ENCODE measurements around the gene RPGRIP1L. TPM values are rescaled to one million over a fixed set of nuclear protein-coding genes. Genes with fewer than 3 reads are reported as not detected.
A peak's percentile ranks its signal among the peaks of the same experiment; 100 is the strongest.

The RPGRIP1L gene
- polyA plus RNA-seq, 1 donor (not counting 4 experiments of a cell fraction or from before 2014, with no cell fraction given), result 11.6 TPM

DNA sequence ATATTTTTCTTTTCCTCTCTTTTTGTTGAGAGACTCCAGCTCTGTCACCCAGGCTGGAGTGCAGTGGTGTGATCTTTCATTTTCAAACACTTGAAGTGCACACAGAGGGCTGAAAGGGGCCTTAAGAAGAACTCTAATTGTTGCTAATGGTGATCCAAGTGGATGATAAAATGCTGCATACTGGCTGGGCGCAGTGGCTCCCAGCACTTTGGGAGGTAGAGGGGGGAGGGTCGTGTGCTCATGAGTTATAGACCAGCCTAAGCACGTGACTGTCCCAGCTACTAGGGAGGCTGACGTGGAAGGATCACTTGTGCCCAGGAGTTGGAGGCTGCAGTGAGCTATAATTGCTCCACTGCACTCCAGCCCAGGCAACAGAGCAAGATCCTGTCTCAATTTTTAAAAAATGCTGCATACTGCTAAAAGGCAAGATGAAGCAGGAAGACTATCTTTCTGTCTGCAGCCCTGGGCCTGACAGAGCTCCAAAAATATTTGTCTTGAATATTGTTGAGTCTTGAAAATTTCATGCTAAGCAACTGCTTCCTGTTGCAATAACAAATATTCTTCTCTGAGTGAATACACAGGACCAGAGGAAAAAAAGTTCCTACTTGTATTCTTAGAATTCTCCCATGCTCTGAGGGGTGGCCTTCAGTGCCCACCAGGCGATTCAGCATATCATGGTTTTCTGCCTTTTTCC is 137.0 kb downstream of the RPGRIP1L start:
- no peak for DNase-seq (ENCODE audit: low read depth, low spot score)
- no peak overlapping the region for H3K4me3 ChIP-seq (ENCODE audit: control insufficient read depth in 2 of 3, extremely low read depth in 1 of 3, insufficient read depth in 2 of 3, low read depth in 1 of 3, low read length in 3 of 3)
- H3K27ac ChIP-seq (ENCODE audit: control insufficient read depth, insufficient read depth, low read length), result no peak overlapping the region
- H2AFZ ChIP-seq (ENCODE audit: control insufficient read depth, low read length), result no peak overlapping the region
- H3K36me3 ChIP-seq (ENCODE audit: control insufficient read depth in 2 of 2, extremely low read depth in 1 of 2, insufficient read depth in 2 of 2, low read length in 2 of 2), result no peaks in the 10 kb centered on the region
- TF ChIP-seq, protein P1, sequence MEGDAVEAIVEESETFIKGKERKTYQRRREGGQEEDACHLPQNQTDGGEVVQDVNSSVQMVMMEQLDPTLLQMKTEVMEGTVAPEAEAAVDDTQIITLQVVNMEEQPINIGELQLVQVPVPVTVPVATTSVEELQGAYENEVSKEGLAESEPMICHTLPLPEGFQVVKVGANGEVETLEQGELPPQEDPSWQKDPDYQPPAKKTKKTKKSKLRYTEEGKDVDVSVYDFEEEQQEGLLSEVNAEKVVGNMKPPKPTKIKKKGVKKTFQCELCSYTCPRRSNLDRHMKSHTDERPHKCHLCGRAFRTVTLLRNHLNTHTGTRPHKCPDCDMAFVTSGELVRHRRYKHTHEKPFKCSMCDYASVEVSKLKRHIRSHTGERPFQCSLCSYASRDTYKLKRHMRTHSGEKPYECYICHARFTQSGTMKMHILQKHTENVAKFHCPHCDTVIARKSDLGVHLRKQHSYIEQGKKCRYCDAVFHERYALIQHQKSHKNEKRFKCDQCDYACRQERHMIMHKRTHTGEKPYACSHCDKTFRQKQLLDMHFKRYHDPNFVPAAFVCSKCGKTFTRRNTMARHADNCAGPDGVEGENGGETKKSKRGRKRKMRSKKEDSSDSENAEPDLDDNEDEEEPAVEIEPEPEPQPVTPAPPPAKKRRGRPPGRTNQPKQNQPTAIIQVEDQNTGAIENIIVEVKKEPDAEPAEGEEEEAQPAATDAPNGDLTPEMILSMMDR (optimal IDR thresholded peaks at IDR 0.05 in 1 of 3, IDR thresholded peaks at IDR 0.05 in 1 of 3, conservative IDR thresholded peaks at IDR 0.05 in 1 of 3; ENCODE audit: extremely low read depth in 1 of 3, insufficient read depth in 2 of 3, low read length in 3 of 3), result no peak
- TF ChIP-seq EZH2 (IDR thresholded peaks at IDR 0.05; ENCODE audit: low read length), result no peak
- no peaks in the 10 kb centered on the region for H3K9me3 ChIP-seq (ENCODE audit: control insufficient read depth, low read depth, low read length)
- no peaks in the 10 kb centered on the region for H3K79me2 ChIP-seq (ENCODE audit: control insufficient read depth, insufficient read depth, low read length)
- H3K9ac ChIP-seq (ENCODE audit: control insufficient read depth, extremely low read depth, insufficient read depth, low read length), result no peak overlapping the region
- H3K27me3 ChIP-seq (ENCODE audit: control insufficient read depth, extremely low read depth, insufficient read depth, low read length), result no peaks in the 10 kb centered on the region
- FAIRE-seq, result no peak
- no peaks in the 10 kb centered on the region for H3K4me1 ChIP-seq (ENCODE audit: control insufficient read depth, extremely low read depth, insufficient read depth, low read length)
- no peak overlapping the region for H3K4me2 ChIP-seq (ENCODE audit: control insufficient read depth, extremely low read depth, insufficient read depth, low read depth, low read length)
- H3K9me1 ChIP-seq (ENCODE audit: control insufficient read depth, extremely low read depth, insufficient read depth, low read length), result no peaks in the 10 kb centered on the region
- dilution Hi-C loops (cut with MboI; ENCODE audit: extremely low pct_ligation_motif_present, low sequenced_read_pairs), result no loop called here
- no peaks in the 10 kb centered on the region for H4K20me1 ChIP-seq (ENCODE audit: control insufficient read depth, extremely low read depth, insufficient read depth, low read length)

DNA sequence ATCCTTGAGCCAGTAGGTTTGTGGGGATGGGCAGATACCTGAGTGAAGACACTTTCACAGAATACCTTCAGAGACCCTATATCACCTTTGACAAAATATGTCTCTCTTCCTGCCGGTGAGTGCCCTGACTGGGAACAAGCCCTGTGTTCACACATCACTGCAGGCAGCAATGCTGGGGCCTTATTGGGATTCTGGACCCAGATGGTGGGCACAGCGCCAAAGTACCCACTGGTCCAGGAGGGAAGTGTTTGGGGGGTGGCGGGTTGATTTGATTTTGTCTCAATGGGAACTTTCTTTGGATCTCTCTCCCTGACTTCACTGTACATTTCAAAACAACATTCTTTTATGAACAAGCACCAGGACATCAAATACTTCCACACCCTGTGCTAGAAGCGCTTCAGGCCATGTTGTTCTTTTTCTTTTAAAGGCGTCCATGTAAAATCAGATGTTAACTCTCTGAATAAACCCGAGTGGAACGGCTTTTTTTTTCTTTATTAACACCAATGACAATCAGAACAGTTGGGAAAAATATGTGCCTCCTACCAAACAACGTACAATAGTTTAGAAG is 138.3 kb downstream of the RPGRIP1L start:
- Histone ChIP-seq H4K20me1 (ENCODE audit: control insufficient read depth, extremely low read depth, insufficient read depth, low read length) (no peaks in the 10 kb centered on the region), H3K9me3 (ENCODE audit: control insufficient read depth, low read depth, low read length) (no peaks in the 10 kb centered on the region), H3K9ac (ENCODE audit: control insufficient read depth, extremely low read depth, insufficient read depth, low read length) (no peak overlapping the region), H3K4me3 (ENCODE audit: control insufficient read depth in 2 of 3, extremely low read depth in 1 of 3, insufficient read depth in 2 of 3, low read depth in 1 of 3, low read length in 3 of 3) (no peak overlapping the region), H3K79me2 (ENCODE audit: control insufficient read depth, insufficient read depth, low read length) (no peaks in the 10 kb centered on the region), H2AFZ (ENCODE audit: control insufficient read depth, low read length) (no peak overlapping the region), H3K36me3 (ENCODE audit: control insufficient read depth in 2 of 2, extremely low read depth in 1 of 2, insufficient read depth in 2 of 2, low read length in 2 of 2) (no peaks in the 10 kb centered on the region), H3K4me1 (ENCODE audit: control insufficient read depth, extremely low read depth, insufficient read depth, low read length) (no peaks in the 10 kb centered on the region), H3K27ac (ENCODE audit: control insufficient read depth, insufficient read depth, low read length) (no peak overlapping the region), H3K4me2 (ENCODE audit: control insufficient read depth, extremely low read depth, insufficient read depth, low read depth, low read length) (peak overlapping the region; percentile 4), H3K27me3 (ENCODE audit: control insufficient read depth, extremely low read depth, insufficient read depth, low read length) (no peaks in the 10 kb centered on the region), H3K9me1 (ENCODE audit: control insufficient read depth, extremely low read depth, insufficient read depth, low read length) (no peaks in the 10 kb centered on the region)
- FAIRE-seq (no peak), DNase-seq (ENCODE audit: low read depth, low spot score) (no peak)
- dilution Hi-C loops (cut with MboI; ENCODE audit: extremely low pct_ligation_motif_present, low sequenced_read_pairs), result no loop called here
- TF ChIP-seq, protein P1 (optimal IDR thresholded peaks at IDR 0.05 in 1 of 3, IDR thresholded peaks at IDR 0.05 in 1 of 3, conservative IDR thresholded peaks at IDR 0.05 in 1 of 3; ENCODE audit: extremely low read depth in 1 of 3, insufficient read depth in 2 of 3, low read length in 3 of 3), result no peak
- TF ChIP-seq EZH2 (IDR thresholded peaks at IDR 0.05; ENCODE audit: low read length), result no peak

Measured in keratinocyte (primary cell).